ENCODE measurements around the gene RBM6.
"Not testable (repeated sequence)": the region's sequence is repeated elsewhere in the genome, so short reads cannot be mapped to it uniquely, and the experiment has no call there.

The RBM6 gene

GRCh38 chr3:50047426-50047825 lies 107.5 kb downstream of the RBM6 start:
- TF ChIP-seq CTCF (IDR thresholded peaks at IDR 0.05; ENCODE audit: insufficient read depth, low read depth, low read length, missing control alignments), result no peak
- H3K4me3 ChIP-seq (ENCODE audit: low read depth, low read length), result no peak overlapping the region
- no peak for DNase-seq (ENCODE audit: low read depth)

GRCh38 chr3:50050361-50050760 lies 110.4 kb downstream of the RBM6 start:
- no peak for DNase-seq (ENCODE audit: low read depth)

GRCh38 chr3:50057756-50058155 lies 117.8 kb downstream of the RBM6 start:
- TF ChIP-seq CTCF (IDR thresholded peaks at IDR 0.05; ENCODE audit: insufficient read depth, low read depth, low read length, missing control alignments), result no peak
- no peak for DNase-seq (ENCODE audit: low read depth)
- H3K4me3 ChIP-seq (ENCODE audit: low read depth, low read length), result no peak overlapping the region

More at GRCh38 chr3:50050361-50050760, 110.4 kb downstream of the RBM6 start:
- H3K4me3 ChIP-seq (ENCODE audit: low read depth, low read length), result no peak overlapping the region
- no peak for TF ChIP-seq CTCF (IDR thresholded peaks at IDR 0.05; ENCODE audit: insufficient read depth, low read depth, low read length, missing control alignments)

- TF ChIP-seq CTCF (IDR thresholded peaks at IDR 0.05; ENCODE audit: insufficient read depth, low read depth, low read length, missing control alignments), result no peak
- DNase-seq (ENCODE audit: low read depth), result no peak
- no peak overlapping the region for H3K4me3 ChIP-seq (ENCODE audit: low read depth, low read length)
These were observed 128.2 kb downstream of the RBM6 start for GRCh38 chr3:50068134-50068533.

GRCh38 chr3:50078091-50078490 lies 138.1 kb downstream of the RBM6 start:
- no peak overlapping the region for H3K4me3 ChIP-seq (ENCODE audit: low read depth, low read length)
- no peak for TF ChIP-seq CTCF (IDR thresholded peaks at IDR 0.05; ENCODE audit: insufficient read depth, low read depth, low read length, missing control alignments)
- DNase-seq (ENCODE audit: low read depth), result no peak

- TF ChIP-seq CTCF (IDR thresholded peaks at IDR 0.05; ENCODE audit: insufficient read depth, low read depth, low read length, missing control alignments), result no peak
- H3K4me3 ChIP-seq (ENCODE audit: low read depth, low read length), result no peak overlapping the region
- DNase-seq (ENCODE audit: low read depth), result no peak
These were observed 138.7 kb downstream of the RBM6 start for GRCh38 chr3:50078622-50079021.

GRCh38 chr3:50084951-50085350 lies 145.0 kb downstream of the RBM6 start:
- DNase-seq (ENCODE audit: low read depth), result not testable (repeated sequence)

More at GRCh38 chr3:50084951-50085350, 145.0 kb downstream of the RBM6 start:
- H3K4me3 ChIP-seq (ENCODE audit: low read depth, low read length), result not testable (repeated sequence)
